ENCODE results near the gene KCNS1.

DNA sequence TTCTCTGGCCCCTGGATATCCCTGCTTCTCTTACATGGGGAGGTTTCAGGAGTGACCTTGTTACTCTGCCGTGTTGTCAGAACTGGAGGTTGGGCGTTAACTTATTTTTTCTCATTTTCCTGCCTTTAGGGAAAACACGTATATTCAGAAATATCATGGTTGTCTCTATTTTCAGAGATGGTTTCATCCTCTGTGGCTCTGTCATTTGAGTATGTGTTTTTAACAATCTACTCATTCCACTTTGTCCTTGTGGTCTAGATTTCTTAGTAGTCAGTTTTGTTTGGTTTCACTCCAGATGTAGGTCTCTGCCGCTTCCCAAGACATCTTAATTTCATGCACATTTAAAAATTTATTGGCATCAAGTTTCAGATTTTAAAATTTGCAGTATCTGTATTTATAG lies 45.9 kb downstream of the KCNS1 start:
- TF ChIP-seq POLR2AphosphoS5 (IDR thresholded peaks at IDR 0.05): no peak
- TF ChIP-seq, protein P1, sequence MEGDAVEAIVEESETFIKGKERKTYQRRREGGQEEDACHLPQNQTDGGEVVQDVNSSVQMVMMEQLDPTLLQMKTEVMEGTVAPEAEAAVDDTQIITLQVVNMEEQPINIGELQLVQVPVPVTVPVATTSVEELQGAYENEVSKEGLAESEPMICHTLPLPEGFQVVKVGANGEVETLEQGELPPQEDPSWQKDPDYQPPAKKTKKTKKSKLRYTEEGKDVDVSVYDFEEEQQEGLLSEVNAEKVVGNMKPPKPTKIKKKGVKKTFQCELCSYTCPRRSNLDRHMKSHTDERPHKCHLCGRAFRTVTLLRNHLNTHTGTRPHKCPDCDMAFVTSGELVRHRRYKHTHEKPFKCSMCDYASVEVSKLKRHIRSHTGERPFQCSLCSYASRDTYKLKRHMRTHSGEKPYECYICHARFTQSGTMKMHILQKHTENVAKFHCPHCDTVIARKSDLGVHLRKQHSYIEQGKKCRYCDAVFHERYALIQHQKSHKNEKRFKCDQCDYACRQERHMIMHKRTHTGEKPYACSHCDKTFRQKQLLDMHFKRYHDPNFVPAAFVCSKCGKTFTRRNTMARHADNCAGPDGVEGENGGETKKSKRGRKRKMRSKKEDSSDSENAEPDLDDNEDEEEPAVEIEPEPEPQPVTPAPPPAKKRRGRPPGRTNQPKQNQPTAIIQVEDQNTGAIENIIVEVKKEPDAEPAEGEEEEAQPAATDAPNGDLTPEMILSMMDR (IDR thresholded peaks at IDR 0.05): no peak
- no peak for TF ChIP-seq EP300 (IDR thresholded peaks at IDR 0.05)
- no peak for TF ChIP-seq POLR2A (IDR thresholded peaks at IDR 0.05)
